Karpas-422 (cell line): Measurements from ENCODE around the gene TP53BP2. TPM values are rescaled to one million over a fixed set of nuclear protein-coding genes. Genes with fewer than 3 reads are reported as not detected.
"Not testable (repeated sequence)": the region's sequence is repeated elsewhere in the genome, so short reads cannot be mapped to it uniquely, and the experiment has no call there.

ENCODE experiments used
- DNase-seq: peaks from one replicate; pipeline ENCODE4 v3.0.0-alpha.2; 2015
- H2AFZ ChIP-seq: fragments of 200-600 bp; sonication (generic); 2 replicates; pipeline ENCODE4 v1.6.1; 2014; ENCODE audit warnings: antibody characterized with exemption, low read length, mixed read lengths
- H3K27ac ChIP-seq: fragments of 200-600 bp; sonication (generic); 2 replicates; pipeline ENCODE4 v1.5.1; 2014; ENCODE audit warnings: mild to moderate bottlenecking, low read length, moderate library complexity
- H3K27me3 ChIP-seq: fragments of 200-600 bp; sonication (generic); 2 replicates; pipeline ENCODE4 v1.6.1; 2014; ENCODE audit warnings: low read length, mixed read lengths
- H3K36me3 ChIP-seq: fragments of 200-600 bp; sonication (generic); 2 replicates; pipeline ENCODE4 v1.6.1; 2014; ENCODE audit warnings: low read length, mixed read lengths; ENCODE audit not compliant: insufficient read depth
- H3K4me1 ChIP-seq: fragments of 200-600 bp; sonication (generic); 2 replicates; pipeline ENCODE4 v1.6.1; 2014; ENCODE audit warnings: mild to moderate bottlenecking, low read length, mixed read lengths
- H3K4me2 ChIP-seq: fragments of 200-600 bp; sonication (generic); 2 replicates; pipeline ENCODE4 v1.6.1; 2014; ENCODE audit warnings: low read length, low read depth, mild to moderate bottlenecking; ENCODE audit not compliant: poor library complexity, severe bottlenecking
- H3K4me3 ChIP-seq: fragments of 200-600 bp; sonication (generic); 2 replicates; pipeline ENCODE4 v1.5.1; 2014; ENCODE audit warnings: mild to moderate bottlenecking, antibody characterized with exemption, low read length, mixed read lengths
- H3K79me2 ChIP-seq: fragments of 200-600 bp; sonication (generic); 2 replicates; pipeline ENCODE4 v1.6.1; 2014; ENCODE audit warnings: mild to moderate bottlenecking, low read length, mixed read lengths
- H3K9ac ChIP-seq: fragments of 200-600 bp; sonication (generic); 2 replicates; pipeline ENCODE4 v1.6.0; 2014; ENCODE audit warnings: low read length
- H3K9me2 ChIP-seq: fragments of 200-600 bp; sonication (generic), shearing (Covaris generic); replicated peaks from 2 replicates; pipeline ENCODE4 v1.6.0; 2014; ENCODE audit warnings: mild to moderate bottlenecking, low read length, moderate library complexity; ENCODE audit not compliant: insufficient read depth
- H3K9me3 ChIP-seq: fragments of 300-700, 200-600 bp; sonication (generic); 2 replicates; pipeline ENCODE4 v1.6.1; 2014; ENCODE audit warnings: low read length, mixed read lengths
- H4K20me1 ChIP-seq: fragments of 200-600 bp; sonication (generic); 2 replicates; pipeline ENCODE4 v1.6.1; 2014; ENCODE audit warnings: mild to moderate bottlenecking, antibody characterized with exemption, low read length, low read depth; ENCODE audit not compliant: insufficient read depth
- total RNA-seq: library from RNA; depleted of rRNA; stranded (reverse); fragments of >200 nt; shearing (Covaris generic); gene quantifications from 2 replicates; pipeline ENCODE4 v1.2.3, GENCODE V29; 2014; ENCODE audit warnings: low replicate concordance

Gene TP53BP2
- total RNA-seq, 1 experiment from 2014 or later: 1.5 TPM

DNA sequence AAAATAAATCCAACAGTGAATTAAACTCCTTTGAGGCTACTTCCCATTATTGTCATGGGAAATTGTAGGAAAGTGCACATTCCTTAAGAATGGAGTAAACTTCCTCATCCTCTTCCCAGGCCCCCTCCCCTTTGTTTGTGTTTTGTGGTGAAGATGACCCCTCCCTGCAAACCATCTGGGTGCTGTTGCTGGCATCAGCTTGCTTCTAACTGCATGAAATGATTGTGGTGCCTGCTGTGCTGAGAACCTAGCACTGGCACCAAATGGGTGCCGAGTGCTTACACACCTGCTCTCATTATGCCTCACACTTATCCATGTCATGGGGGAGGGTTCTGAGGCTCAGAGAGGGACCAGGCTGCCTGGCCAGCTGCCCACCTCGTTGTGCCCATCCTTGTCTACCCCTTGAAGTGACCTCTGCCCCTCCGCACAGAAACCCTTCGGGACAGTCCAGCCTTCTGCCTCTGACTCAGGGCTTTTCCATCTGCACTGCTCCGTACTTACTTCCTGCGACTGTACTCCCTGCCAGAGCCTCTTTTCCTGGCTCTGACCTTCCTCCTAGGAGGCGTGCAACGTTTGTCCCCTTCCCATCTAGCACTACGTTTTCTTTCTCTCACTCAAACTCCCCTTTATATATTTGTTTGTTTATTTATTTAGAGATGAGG lies 102.8 kb downstream of the TP53BP2 start:
- no peaks in the 10 kb centered on the region for H3K9me3 ChIP-seq
- H4K20me1 ChIP-seq: no peaks in the 10 kb centered on the region
- H3K27ac ChIP-seq: no peak overlapping the region
- no peak overlapping the region for H2AFZ ChIP-seq
- DNase-seq: no peak
- no peak overlapping the region for H3K4me2 ChIP-seq
- H3K4me1 ChIP-seq: no peaks in the 10 kb centered on the region
- H3K9ac ChIP-seq: no peak overlapping the region
- H3K36me3 ChIP-seq: no peaks in the 10 kb centered on the region
- H3K79me2 ChIP-seq: no peaks in the 10 kb centered on the region
- no peak overlapping the region for H3K4me3 ChIP-seq
- no peaks in the 10 kb centered on the region for H3K9me2 ChIP-seq
- H3K27me3 ChIP-seq: no peaks in the 10 kb centered on the region

DNA sequence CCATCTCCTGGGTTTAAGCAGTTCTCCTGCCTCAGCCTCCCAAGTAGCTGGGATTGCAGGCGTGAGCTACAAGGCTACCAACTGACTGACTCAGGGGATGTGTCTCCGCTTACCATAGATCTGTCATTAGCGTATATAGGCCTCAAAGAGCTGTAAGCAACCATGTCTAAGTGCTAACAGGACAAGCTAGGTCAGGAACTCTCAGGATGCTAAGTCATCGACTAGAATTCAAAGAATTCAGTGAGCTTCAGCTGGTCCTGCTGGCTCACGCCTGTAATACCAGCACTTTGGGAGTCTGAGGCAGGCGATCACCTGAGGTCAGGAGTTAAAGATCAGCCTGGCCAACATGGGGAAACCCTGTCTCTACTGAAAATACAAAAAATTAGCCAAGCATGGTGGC lies 103.9 kb downstream of the TP53BP2 start:
- Histone ChIP-seq H3K9ac (no peak overlapping the region), H3K27me3 (no peaks in the 10 kb centered on the region), H3K79me2 (no peaks in the 10 kb centered on the region), H3K9me3 (no peaks in the 10 kb centered on the region), H2AFZ (no peak overlapping the region), H3K4me3 (no peak overlapping the region), H3K4me2 (no peak overlapping the region), H3K36me3 (no peaks in the 10 kb centered on the region), H3K27ac (no peak overlapping the region), H3K4me1 (no peaks in the 10 kb centered on the region), H3K9me2 (no peaks in the 10 kb centered on the region), H4K20me1 (no peaks in the 10 kb centered on the region)
- no peak for DNase-seq

DNA sequence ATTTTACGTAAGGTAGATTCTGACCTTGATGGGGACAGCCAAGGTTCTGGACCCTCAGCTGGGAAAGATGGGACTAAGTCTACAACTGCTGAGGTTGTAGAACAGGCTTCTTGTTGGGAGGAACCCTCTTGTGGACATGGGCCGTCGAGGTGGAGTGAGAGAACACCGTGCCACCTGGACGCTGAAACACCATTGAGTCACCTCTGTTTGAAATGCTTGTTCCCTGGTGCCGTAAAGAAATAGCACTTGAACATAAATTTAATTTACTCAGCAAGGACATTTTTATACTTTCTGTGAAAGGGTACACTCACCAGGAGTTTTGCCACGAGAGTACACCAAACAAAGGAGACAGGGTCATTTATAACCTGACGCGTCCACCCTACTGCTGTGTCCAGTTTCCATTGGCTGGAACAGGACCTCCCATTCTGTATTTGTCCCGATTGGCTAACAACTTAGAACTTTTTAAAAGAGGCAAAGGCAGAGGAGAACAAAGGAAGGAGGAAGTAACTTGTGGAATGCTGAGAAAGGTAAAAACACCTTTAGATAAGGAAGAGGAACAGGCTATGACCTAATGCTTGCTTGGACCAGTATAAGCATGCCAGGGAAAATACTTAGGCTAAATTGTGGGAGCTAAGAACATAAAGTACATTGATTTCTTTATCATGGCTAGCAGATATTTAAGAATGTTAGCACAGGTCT lies 105.6 kb downstream of the TP53BP2 start:
- not testable (repeated sequence) for H4K20me1 ChIP-seq, H3K9me3 ChIP-seq, H3K9ac ChIP-seq, DNase-seq, H3K36me3 ChIP-seq, H3K27me3 ChIP-seq, H3K79me2 ChIP-seq, H3K9me2 ChIP-seq, H2AFZ ChIP-seq, H3K4me3 ChIP-seq, H3K4me1 ChIP-seq, H3K27ac ChIP-seq, H3K4me2 ChIP-seq

DNA sequence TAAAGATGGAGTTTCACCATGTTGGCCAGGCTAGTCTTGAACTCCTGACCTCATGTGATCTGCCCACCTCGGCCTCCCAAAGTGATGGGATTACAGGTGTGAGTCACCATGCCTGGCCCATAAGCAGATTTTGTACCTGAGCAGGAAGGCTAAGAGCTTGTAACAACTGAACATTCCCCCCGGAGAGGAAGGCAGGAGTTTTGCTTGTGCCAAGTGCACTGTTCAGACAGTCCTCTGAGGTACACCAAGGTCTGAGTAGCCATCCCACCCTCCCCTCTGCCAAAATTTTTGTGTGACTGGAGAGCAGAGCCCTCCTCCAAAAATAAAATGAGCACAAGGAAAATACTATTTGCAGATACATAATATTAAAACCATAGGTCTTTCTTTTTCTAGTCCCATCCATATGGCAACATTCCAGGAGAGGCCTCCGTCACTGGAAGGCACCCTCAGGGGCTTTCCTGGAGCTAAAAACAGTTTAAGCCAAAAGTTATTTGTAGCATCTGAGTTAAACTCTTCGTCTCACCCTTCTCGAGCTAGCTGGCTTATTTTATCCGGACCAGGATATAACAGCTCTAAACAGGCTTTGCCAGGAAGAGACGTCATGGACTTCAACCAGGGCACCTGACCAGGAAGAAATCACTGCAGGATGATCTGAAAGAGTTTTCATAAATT lies 106.2 kb downstream of the TP53BP2 start:
- H3K9me2 ChIP-seq: no peaks in the 10 kb centered on the region
- DNase-seq: no peak

DNA sequence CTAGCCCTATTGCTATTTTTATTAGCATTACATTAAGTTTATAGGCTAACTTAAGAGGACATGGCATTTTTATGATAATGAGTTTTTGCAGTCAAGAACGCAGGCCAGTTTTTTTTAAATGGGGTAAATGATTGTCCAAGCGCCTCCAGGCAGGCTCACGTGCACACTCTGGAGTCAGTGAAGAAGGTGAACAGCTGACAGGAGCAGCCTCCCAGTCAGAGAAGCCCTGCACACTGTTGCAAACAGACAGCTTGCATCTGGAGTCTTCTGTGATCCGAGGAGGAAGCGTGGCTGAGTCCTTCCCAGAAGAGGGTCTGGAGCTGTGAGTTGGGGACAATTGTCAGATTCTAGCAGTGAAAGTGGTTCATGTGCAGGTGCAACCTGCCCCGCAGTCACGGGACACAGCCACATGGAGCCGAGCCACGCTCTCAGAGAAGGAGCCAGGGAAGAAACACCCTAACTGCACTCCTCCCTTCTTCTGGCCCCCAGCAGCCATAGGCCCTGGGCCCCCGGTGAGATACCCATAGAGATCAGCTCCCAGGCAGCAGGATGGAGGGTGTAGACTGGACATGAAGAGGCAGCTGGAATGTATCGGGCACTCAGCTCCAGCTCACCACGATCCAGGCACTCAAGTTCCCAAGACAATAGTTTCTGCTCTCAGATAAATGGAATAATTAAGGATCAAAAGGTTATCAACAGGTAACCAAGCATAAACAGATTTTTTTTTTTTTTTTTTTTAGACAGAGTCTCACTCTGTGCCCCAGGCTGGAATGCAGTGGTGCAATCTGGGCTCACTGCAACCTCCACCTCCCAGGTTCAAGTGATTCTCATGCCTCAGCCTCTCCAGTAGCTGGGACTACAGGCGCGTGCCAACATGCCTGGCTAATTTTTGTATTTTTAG lies 107.0 kb downstream of the TP53BP2 start:
- H3K9me3 ChIP-seq: no peaks in the 10 kb centered on the region
- H3K27me3 ChIP-seq: no peaks in the 10 kb centered on the region
- no peaks in the 10 kb centered on the region for H4K20me1 ChIP-seq
- no peak overlapping the region for H3K4me2 ChIP-seq
- no peak for DNase-seq
- no peaks in the 10 kb centered on the region for H3K79me2 ChIP-seq
- no peaks in the 10 kb centered on the region for H3K36me3 ChIP-seq
- no peak overlapping the region for H3K4me3 ChIP-seq
- H3K4me1 ChIP-seq: no peaks in the 10 kb centered on the region
- H3K9me2 ChIP-seq: no peaks in the 10 kb centered on the region
- H3K9ac ChIP-seq: no peak overlapping the region
- no peak overlapping the region for H3K27ac ChIP-seq
- H2AFZ ChIP-seq: no peak overlapping the region

More for the DNA sequence above, 106.2 kb downstream of the TP53BP2 start:
- Histone ChIP-seq H3K4me2 (no peak overlapping the region), H3K27me3 (no peaks in the 10 kb centered on the region), H3K4me1 (no peaks in the 10 kb centered on the region), H3K9me3 (no peaks in the 10 kb centered on the region), H4K20me1 (no peaks in the 10 kb centered on the region), H3K9ac (no peak overlapping the region), H3K79me2 (no peaks in the 10 kb centered on the region), H3K4me3 (no peak overlapping the region), H3K27ac (no peak overlapping the region), H2AFZ (no peak overlapping the region), H3K36me3 (no peaks in the 10 kb centered on the region)

DNA sequence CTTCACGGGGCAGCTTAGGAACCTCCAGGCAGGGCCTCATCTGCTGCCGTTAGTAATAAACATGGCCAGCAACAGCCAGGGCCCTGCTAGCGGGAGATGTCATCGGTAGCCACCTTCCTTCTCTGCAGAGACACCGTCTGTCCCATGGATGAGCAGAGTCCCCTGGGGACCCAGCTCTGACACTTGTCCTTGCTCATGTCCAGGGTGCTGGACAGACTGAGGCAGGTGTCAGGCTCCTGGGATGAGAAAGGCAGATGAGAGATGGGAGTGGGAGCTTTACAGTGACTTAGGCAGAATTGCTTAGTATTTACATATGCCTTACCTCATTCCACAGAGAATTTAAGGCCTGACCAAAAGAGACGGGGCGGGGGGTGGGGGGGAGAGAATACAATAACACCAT lies 108.4 kb downstream of the TP53BP2 start:
- Histone ChIP-seq H3K27ac (no peak overlapping the region), H3K4me3 (no peak overlapping the region), H3K9me2 (no peaks in the 10 kb centered on the region), H4K20me1 (no peaks in the 10 kb centered on the region), H2AFZ (no peak overlapping the region), H3K9me3 (no peaks in the 10 kb centered on the region), H3K27me3 (no peaks in the 10 kb centered on the region), H3K79me2 (no peaks in the 10 kb centered on the region), H3K4me1 (no peaks in the 10 kb centered on the region), H3K9ac (no peak overlapping the region), H3K4me2 (no peak overlapping the region), H3K36me3 (no peaks in the 10 kb centered on the region)
- no peak for DNase-seq

DNA sequence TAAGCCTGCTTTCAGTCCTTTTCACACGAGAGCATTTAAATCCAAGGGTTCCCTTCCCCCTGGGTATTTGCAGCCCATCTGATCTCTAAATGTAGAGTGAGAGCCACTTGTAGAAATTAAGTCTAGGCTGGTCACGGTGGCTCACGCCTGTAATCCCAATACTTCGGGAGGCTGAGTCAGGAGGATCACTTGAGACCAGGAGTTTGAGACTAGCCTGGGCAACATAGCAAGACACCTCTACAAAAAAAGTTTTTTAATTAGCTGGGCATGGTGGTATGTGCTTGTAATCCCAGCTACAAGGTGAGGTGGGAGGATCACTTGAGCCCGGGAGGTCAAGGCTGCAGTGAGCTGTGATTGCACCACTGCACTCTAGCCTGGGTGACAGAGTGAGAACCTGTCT lies 109.1 kb downstream of the TP53BP2 start:
- H3K27me3 ChIP-seq, H2AFZ ChIP-seq, H3K79me2 ChIP-seq, H3K9me2 ChIP-seq, H3K4me1 ChIP-seq, H3K9me3 ChIP-seq, H3K9ac ChIP-seq, H3K36me3 ChIP-seq, H3K4me3 ChIP-seq, DNase-seq, H4K20me1 ChIP-seq, H3K4me2 ChIP-seq, H3K27ac ChIP-seq: not testable (repeated sequence)
